Fibroblast of mammary gland (primary cell): Measurements from ENCODE around the gene GLDN.

Experiments used
- DNase-seq: peaks from one replicate; pipeline ENCODE4 v3.0.0-alpha.2; 2010; ENCODE audit warnings: low read depth
- H3K4me3 ChIP-seq: 2 replicates; pipeline ENCODE4 v1.5.1; 2011; ENCODE audit warnings: low read depth, mild to moderate bottlenecking, low read length, moderate library complexity; ENCODE audit not compliant: control insufficient read depth
- TF ChIP-seq, protein P1 (sequence below): conservative IDR thresholded peaks from 2 replicates; pipeline ENCODE4 v1.5.1; 2011; ENCODE audit warnings: low read depth, low read length, inconsistent platforms; ENCODE audit not compliant: control insufficient read depth, insufficient read depth

Gene GLDN

DNA sequence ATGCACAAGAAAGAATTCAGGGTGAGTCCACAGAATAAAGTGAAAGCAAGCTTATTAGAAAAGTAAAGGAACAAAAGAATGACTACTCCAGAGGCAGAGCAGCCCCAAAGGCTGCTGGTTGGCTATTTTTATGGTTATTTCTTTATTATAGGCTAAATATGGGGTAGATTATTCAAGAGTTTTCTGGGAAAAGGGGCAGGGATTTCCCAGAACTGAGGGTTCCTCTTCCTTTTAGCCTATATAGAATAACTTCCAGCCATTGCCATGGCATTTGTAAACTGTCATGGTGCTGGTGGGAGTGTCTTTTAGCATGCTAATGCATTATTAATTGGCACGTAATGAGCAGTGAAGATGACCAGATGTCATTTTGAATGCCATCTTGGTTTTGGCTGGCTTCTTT lies 13.6 kb downstream of the GLDN start:
- no peak overlapping the region for H3K4me3 ChIP-seq
- DNase-seq = no peak
- TF ChIP-seq, protein P1, sequence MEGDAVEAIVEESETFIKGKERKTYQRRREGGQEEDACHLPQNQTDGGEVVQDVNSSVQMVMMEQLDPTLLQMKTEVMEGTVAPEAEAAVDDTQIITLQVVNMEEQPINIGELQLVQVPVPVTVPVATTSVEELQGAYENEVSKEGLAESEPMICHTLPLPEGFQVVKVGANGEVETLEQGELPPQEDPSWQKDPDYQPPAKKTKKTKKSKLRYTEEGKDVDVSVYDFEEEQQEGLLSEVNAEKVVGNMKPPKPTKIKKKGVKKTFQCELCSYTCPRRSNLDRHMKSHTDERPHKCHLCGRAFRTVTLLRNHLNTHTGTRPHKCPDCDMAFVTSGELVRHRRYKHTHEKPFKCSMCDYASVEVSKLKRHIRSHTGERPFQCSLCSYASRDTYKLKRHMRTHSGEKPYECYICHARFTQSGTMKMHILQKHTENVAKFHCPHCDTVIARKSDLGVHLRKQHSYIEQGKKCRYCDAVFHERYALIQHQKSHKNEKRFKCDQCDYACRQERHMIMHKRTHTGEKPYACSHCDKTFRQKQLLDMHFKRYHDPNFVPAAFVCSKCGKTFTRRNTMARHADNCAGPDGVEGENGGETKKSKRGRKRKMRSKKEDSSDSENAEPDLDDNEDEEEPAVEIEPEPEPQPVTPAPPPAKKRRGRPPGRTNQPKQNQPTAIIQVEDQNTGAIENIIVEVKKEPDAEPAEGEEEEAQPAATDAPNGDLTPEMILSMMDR = no peak

DNA sequence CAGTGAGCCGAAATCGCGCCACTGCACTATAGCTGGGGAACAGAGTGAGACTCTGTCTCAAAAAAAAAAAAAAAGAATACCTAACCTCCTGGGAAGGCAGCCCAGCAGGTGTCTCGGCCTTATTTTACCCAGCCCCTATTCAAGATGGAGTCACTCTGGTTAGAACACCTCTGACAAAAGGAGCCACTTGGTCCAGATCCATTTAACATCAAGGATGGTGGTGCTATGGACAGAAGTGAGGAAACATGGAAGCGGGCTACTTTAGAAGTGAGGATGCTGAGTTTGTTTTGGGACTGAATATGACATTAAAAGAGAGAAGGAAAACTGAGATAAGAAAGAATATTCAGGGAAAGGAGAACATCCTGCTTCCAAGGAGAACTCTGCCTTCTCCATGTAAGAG lies 14.7 kb downstream of the GLDN start:
- TF ChIP-seq, protein P1 = no peak
- H3K4me3 ChIP-seq = no peak overlapping the region
- DNase-seq = no peak

DNA sequence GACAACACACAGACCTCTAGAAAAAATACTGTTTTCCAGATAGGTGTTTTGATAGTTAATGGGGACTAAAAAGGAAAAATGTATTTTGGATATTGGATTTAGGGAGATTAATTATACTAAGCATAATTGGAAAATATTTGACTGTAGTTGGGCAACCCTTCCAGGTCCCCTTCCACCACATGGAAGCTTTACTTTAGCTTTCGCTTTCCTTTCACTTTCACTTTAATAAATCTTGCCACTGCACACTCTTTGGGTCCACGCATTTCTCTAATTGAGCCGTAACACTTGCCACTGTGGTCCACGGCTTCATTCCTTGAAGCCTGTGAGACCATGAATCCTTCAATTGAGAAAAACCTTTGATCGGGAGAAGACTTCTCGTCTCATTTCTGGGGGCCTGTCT lies 15.5 kb downstream of the GLDN start:
- H3K4me3 ChIP-seq = no peak overlapping the region
- TF ChIP-seq, protein P1 = no peak
- DNase-seq = no peak

DNA sequence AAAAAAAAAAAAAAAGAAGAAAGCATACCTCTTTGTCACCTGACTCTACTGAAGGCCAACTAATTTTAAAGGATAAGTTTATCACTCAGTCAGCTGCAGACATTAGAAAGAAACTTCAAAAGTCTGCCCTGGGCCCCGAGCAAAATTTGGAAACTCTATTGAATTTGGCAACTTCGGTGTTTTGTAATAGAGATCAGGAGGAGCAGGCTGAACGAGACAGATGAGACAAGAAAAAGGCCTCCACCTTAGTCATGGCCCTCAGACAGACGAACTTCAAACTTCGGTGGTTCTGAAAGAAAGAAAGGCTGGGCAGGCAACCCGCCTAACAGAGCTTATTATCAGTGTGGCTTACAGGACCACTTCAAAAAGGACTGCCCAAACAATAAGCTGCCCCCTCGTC lies 18.5 kb downstream of the GLDN start:
- H3K4me3 ChIP-seq = no peak overlapping the region
- TF ChIP-seq, protein P1 = no peak
- no peak for DNase-seq

DNA sequence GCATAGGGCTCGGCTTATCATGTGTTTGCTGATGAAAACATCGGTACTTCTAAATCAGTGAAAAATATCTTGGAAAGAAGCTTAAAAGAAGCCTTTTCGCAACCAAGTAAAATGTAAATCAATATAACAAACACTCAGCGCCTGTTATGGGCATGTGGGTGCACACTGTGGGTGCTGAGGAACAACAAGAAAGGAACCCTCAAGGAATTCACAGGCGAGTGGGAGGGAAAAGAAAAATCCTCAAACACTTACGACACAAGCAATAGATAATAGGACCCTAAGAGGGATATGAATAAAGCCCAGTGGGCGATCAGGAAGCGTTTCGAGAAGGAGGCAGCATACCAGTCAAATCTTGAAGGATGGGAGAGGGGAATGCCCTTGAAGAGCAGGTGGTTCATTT lies 21.9 kb downstream of the GLDN start:
- TF ChIP-seq, protein P1 = no peak
- no peak overlapping the region for H3K4me3 ChIP-seq
- no peak for DNase-seq

DNA sequence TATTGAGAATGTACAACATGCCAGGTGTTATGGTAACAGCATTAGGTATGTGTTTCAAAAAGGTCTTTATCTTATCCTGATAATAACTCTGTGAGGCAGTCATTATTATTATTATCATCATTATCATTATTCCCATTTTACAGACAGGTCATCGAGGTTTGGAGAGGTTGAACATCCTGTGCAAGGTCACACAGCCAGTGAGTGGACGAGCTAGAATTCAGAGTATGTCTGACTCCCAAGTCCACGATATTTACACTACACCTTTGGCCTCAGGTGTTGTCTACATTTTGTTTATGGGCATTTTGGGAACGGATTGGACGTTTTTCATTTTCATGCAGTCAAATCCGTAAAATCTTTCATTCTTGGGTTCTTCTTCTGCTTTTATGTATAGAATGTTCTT lies 24.0 kb downstream of the GLDN start:
- no peak for DNase-seq
- TF ChIP-seq, protein P1 = no peak
- no peak overlapping the region for H3K4me3 ChIP-seq

DNA sequence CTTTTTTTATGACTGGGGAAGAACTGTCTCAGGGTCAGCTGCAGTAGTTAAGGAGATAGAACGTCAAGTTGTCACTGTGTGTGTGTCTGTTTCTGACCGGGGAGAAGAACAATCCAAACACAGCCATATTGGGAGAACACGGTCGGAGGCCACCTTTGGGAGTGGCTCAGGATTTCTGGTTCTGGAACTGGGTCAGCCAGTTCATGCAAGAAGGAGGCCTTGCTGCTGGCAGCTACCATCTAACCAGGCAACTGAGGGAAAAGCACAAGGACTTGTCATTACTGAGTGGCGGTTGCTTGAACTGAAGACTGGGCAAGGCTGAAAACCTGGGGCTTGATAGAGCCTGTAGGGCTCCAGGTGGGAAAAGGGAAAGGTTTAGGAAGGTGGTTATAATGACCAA lies 24.6 kb downstream of the GLDN start:
- TF ChIP-seq, protein P1 = no peak
- no peak for DNase-seq
- H3K4me3 ChIP-seq = no peak overlapping the region
